ENCODE measurements around the gene LZTR1. TPM values are rescaled to one million over a fixed set of nuclear protein-coding genes. Genes with fewer than 3 reads are reported as not detected.
"Not testable (repeated sequence)": the region's sequence is repeated elsewhere in the genome, so short reads cannot be mapped to it uniquely, and the experiment has no call there.

The LZTR1 gene
- total and polyA plus RNA-seq, 3 donors from 2014 or later: 32.4 to 61.6 (median 61.5) TPM

- Histone ChIP-seq H3K36me3 (ENCODE audit: low read depth, missing control alignments) (no peaks in the 10 kb centered on the region), H3K9me3 (no peaks in the 10 kb centered on the region), H3K4me1 (peaks cover 19% of the 10 kb centered on the region), H3K4me3 (peak within 1 kb of the TSS; percentile 47 to 63), H3K27ac (no peak within 1 kb of the TSS), H3K27me3 (no peaks in the 10 kb centered on the region)
- TF ChIP-seq CTCF (IDR thresholded peaks at IDR 0.05) (no peak), POLR2A (IDR thresholded peaks at IDR 0.05) (no peak)
- intact Hi-C loops (cut with DNase I; ENCODE audit: low total_unique reads): no loop called here
- 3 to 5% methylated on average over 46 to 47 of the region's 47 CpGs for WGBS, 2 donors
- peak; percentile 96 for DNase-seq
These were observed 63.6 kb downstream of the LZTR1 start, which contains the start of gene LRRC74B for GRCh38 chr22:21045585-21046294. TSS of gene LRRC74B (plus strand) at chr22:21045946. CDS start at chr22:21045987, 41 bp downstream.

- WGBS, 2 donors: 94% methylated on average over 14 of the region's 14 CpGs
- intact Hi-C loops (cut with DNase I; ENCODE audit: low total_unique reads): no loop called here
- Histone ChIP-seq H3K4me1 (peaks cover 19% of the 10 kb centered on the region), H3K27ac (no peak overlapping the region), H3K9me3 (no peaks in the 10 kb centered on the region), H3K36me3 (ENCODE audit: low read depth, missing control alignments) (no peaks in the 10 kb centered on the region), H3K27me3 (no peaks in the 10 kb centered on the region), H3K4me3 (no peak overlapping the region)
- no peak for DNase-seq
- no peak for TF ChIP-seq POLR2A (IDR thresholded peaks at IDR 0.05)
- no peak for TF ChIP-seq CTCF (IDR thresholded peaks at IDR 0.05)
These were observed 65.1 kb downstream of the LZTR1 start for GRCh38 chr22:21047035-21047661.

- intact Hi-C loops (cut with DNase I; ENCODE audit: low total_unique reads): no loop called here
- H3K4me1 ChIP-seq: peaks cover 19% of the 10 kb centered on the region
- H3K9me3 ChIP-seq: no peaks in the 10 kb centered on the region
- no peak overlapping the region for H3K27ac ChIP-seq
- H3K36me3 ChIP-seq (ENCODE audit: low read depth, missing control alignments): no peaks in the 10 kb centered on the region
- no peak overlapping the region for H3K4me3 ChIP-seq
- WGBS, 2 donors: 90% methylated on average over 4 to 7 of the region's 7 CpGs
- TF ChIP-seq POLR2A (IDR thresholded peaks at IDR 0.05) (no peak), CTCF (IDR thresholded peaks at IDR 0.05) (no peak)
- no peaks in the 10 kb centered on the region for H3K27me3 ChIP-seq
- DNase-seq: no peak
These were observed 65.6 kb downstream of the LZTR1 start for GRCh38 chr22:21047730-21048129.

- WGBS, 2 donors: 73 to 84% methylated on average over 2 to 5 of the region's 5 CpGs
- H3K27me3 ChIP-seq; H3K9me3 ChIP-seq; intact Hi-C loops (cut with DNase I; ENCODE audit: low total_unique reads); H3K27ac ChIP-seq; H3K4me3 ChIP-seq; DNase-seq; H3K36me3 ChIP-seq (ENCODE audit: low read depth, missing control alignments): not testable (repeated sequence)
- H3K4me1 ChIP-seq: peaks cover 19% of the 10 kb centered on the region
These were observed 66.4 kb downstream of the LZTR1 start for GRCh38 chr22:21048448-21048847.

MicroRNAs encoded within 50 kb of the gene (microRNA counts, 767-probe panel; counts per million panel counts)
- 0 to 152 counts per million in 2 donors for microRNA hsa-miR-649

Small RNA genes within 50 kb of the gene (microRNA-seq; reads per million reads assigned to microRNA genes)
- 0 reads per million in 2 donors for gene MIR649 (ENCODE audit: borderline number of aligned reads in 2 of 2, borderline replicate concordance in 1 of 2)

Small RNA genes within 50 kb of the gene (small RNA-seq; reads per million reads assigned to genes)
- 0 reads per million in 2 donors for gene MIR649

Other genes starting within 250 kb of the LZTR1 start
- gene SERPIND1, start 208.2 kb upstream of the LZTR1 start, total RNA-seq: under 1 TPM; 0.16 to 0.25 TPM
- 0.78 TPM for gene SERPIND1, start 208.2 kb upstream of the LZTR1 start, polyA plus RNA-seq (ENCODE audit: insufficient read depth, low read depth, low replicate concordance)
- gene PI4KA, start 123.5 kb upstream of the LZTR1 start, total RNA-seq: 100 to 1,000 TPM; 140 to 196 TPM
- 124 TPM for gene PI4KA, start 123.5 kb upstream of the LZTR1 start, polyA plus RNA-seq (ENCODE audit: insufficient read depth, low read depth, low replicate concordance)
- gene SNAP29, start 123.3 kb upstream of the LZTR1 start, total RNA-seq: 10 to 100 TPM; 41.8 to 47.7 TPM
- gene SNAP29, start 123.3 kb upstream of the LZTR1 start, polyA plus RNA-seq (ENCODE audit: insufficient read depth, low read depth, low replicate concordance): 127 TPM
- 10 to 100 TPM; 47.5 to 60.2 TPM for gene CRKL, start 64.9 kb upstream of the LZTR1 start, total RNA-seq
- gene CRKL, start 64.9 kb upstream of the LZTR1 start, polyA plus RNA-seq (ENCODE audit: insufficient read depth, low read depth, low replicate concordance): 31.9 TPM
- 1 to 10 TPM; 1.6 to 2.9 TPM for gene AIFM3, start 15.0 kb upstream of the LZTR1 start, total RNA-seq
- gene AIFM3, start 15.0 kb upstream of the LZTR1 start, polyA plus RNA-seq (ENCODE audit: insufficient read depth, low read depth, low replicate concordance): 0.88 TPM
- 10 to 100 TPM; 75.8 to 96.5 TPM for gene THAP7, start 19.8 kb downstream of the LZTR1 start, total RNA-seq
- gene THAP7, start 19.8 kb downstream of the LZTR1 start, polyA plus RNA-seq (ENCODE audit: insufficient read depth, low read depth, low replicate concordance): 60.6 TPM
- 10 to 100 TPM in 1 of 2 donors, 1 to 10 TPM in 1; 7.0 to 24.0 TPM for gene P2RX6, start 32.9 kb downstream of the LZTR1 start, total RNA-seq
- 5.2 TPM for gene P2RX6, start 32.9 kb downstream of the LZTR1 start, polyA plus RNA-seq (ENCODE audit: insufficient read depth, low read depth, low replicate concordance)
- gene SLC7A4, start 50.3 kb downstream of the LZTR1 start, total RNA-seq: 10 to 100 TPM; 60.3 to 64.8 TPM
- 54.8 TPM for gene SLC7A4, start 50.3 kb downstream of the LZTR1 start, polyA plus RNA-seq (ENCODE audit: insufficient read depth, low read depth, low replicate concordance)
- 1 to 10 TPM; 3.0 to 5.4 TPM for gene LRRC74B, start 63.6 kb downstream of the LZTR1 start, total RNA-seq
- gene LRRC74B, start 63.6 kb downstream of the LZTR1 start, polyA plus RNA-seq (ENCODE audit: insufficient read depth, low read depth, low replicate concordance): 8.7 TPM

Measured in testis (tissue), 3 donors.